ENCODE measurements around the gene ATAD3C.
"Not testable (repeated sequence)": the region's sequence is repeated elsewhere in the genome, so short reads cannot be mapped to it uniquely, and the experiment has no call there.

- TF ChIP-seq ATF2 (tag by site-specific recombination; IDR thresholded peaks at IDR 0.05; ENCODE audit: low read depth); ZNF629 (tag by site-specific recombination; IDR thresholded peaks at IDR 0.05); YY1 (tag by site-specific recombination; IDR thresholded peaks at IDR 0.05); GLI4 (tag by site-specific recombination; IDR thresholded peaks at IDR 0.05); ZNF114 (tag by site-specific recombination; IDR thresholded peaks at IDR 0.05); ZNF221 (tag by site-specific recombination; IDR thresholded peaks at IDR 0.05; ENCODE audit: borderline replicate concordance); ZNF211 (tag by site-specific recombination; IDR thresholded peaks at IDR 0.05; ENCODE audit: low read depth); ZNF514 (tag by site-specific recombination; IDR thresholded peaks at IDR 0.05); ZNF600 (tag by site-specific recombination; IDR thresholded peaks at IDR 0.05); SP2 (tag by site-specific recombination; IDR thresholded peaks at IDR 0.05): not testable (repeated sequence)
- TF ChIP-seq, protein P1, sequence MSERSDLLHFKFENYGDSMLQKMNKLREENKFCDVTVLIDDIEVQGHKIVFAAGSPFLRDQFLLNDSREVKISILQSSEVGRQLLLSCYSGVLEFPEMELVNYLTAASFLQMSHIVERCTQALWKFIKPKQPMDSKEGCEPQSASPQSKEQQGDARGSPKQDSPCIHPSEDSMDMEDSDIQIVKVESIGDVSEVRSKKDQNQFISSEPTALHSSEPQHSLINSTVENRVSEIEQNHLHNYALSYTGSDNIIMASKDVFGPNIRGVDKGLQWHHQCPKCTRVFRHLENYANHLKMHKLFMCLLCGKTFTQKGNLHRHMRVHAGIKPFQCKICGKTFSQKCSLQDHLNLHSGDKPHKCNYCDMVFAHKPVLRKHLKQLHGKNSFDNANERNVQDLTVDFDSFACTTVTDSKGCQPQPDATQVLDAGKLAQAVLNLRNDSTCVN (tag by site-specific recombination; optimal IDR thresholded peaks at IDR 0.05): not testable (repeated sequence)
- TF ChIP-seq, protein P2, sequence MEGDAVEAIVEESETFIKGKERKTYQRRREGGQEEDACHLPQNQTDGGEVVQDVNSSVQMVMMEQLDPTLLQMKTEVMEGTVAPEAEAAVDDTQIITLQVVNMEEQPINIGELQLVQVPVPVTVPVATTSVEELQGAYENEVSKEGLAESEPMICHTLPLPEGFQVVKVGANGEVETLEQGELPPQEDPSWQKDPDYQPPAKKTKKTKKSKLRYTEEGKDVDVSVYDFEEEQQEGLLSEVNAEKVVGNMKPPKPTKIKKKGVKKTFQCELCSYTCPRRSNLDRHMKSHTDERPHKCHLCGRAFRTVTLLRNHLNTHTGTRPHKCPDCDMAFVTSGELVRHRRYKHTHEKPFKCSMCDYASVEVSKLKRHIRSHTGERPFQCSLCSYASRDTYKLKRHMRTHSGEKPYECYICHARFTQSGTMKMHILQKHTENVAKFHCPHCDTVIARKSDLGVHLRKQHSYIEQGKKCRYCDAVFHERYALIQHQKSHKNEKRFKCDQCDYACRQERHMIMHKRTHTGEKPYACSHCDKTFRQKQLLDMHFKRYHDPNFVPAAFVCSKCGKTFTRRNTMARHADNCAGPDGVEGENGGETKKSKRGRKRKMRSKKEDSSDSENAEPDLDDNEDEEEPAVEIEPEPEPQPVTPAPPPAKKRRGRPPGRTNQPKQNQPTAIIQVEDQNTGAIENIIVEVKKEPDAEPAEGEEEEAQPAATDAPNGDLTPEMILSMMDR (tag by site-specific recombination; IDR thresholded peaks at IDR 0.05): not testable (repeated sequence)
Measured at GRCh38 chr1:1476011-1476410, 26.5 kb downstream of the ATAD3C start.

Measured in HEK293 (cell line).